ENCODE results near the gene TAGLN3. TPM values are rescaled to one million over a fixed set of nuclear protein-coding genes. Genes with fewer than 3 reads are reported as not detected.
A peak's percentile ranks its signal among the peaks of the same experiment; 100 is the strongest.

The TAGLN3 gene
- total and polyA plus RNA-seq, 4 experiments from 2014 or later: not detected

DNA sequence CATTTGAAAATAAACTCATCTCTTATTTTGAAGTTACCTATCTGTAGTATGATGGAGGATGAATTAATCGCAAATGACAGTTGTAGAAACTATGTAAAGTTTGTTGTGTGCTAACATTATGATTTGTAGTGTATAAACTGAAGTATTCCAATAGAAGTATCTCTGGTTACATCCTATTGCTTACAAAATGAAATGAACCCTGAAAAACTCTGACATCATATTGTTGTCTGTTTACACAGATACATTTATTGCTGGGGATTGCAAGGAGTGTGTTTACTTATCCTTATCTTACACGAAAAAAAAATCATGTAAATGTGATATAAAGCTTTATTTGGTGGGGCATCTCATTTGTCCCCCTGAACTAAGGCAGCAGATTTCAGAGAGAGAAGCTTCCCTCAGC lies 22.5 kb upstream of the TAGLN3 start:
- H3K4me3 Mint-ChIP-seq: no peak overlapping the region

GRCh38 chr3:111978583-111979433 lies 19.9 kb upstream of the TAGLN3 start, which contains the start of gene ABHD10:
Gene ABHD10, plus strand, starts transcription at chr3:111979026. Its CDS starts 36 bp downstream, at chr3:111979062.
- H3K4me1 Mint-ChIP-seq: peaks cover 27 to 49% (median 36%) of the 10 kb centered on the region in 4 donors
- peaks cover 3 to 14% of the 10 kb centered on the region in 2 donors for H3K36me3 Mint-ChIP-seq
- Histone ChIP-seq H3K27me3 (ENCODE audit: insufficient read depth, low read length) (no peaks in the 10 kb centered on the region), H3K36me3 (ENCODE audit: insufficient read depth, low read length) (no peaks in the 10 kb centered on the region), H3K27ac (ENCODE audit: low read depth, low read length) (peak within 1 kb of the TSS; percentile 80), H3K4me1 (ENCODE audit: insufficient read depth, low read length) (peaks cover 43% of the 10 kb centered on the region), H3K9me3 (ENCODE audit: control insufficient read depth in 1 of 2, low read length in 2 of 2) (no peaks in the 10 kb centered on the region), H3K4me3 (ENCODE audit: low read length in 2 of 2) (peak within 1 kb of the TSS; percentile 90 to 95)
- CTCF ChIA-PET (ENCODE audit: partially characterized antibody): interaction anchor here (0.6 to 5.3 kb wide), 18 partner anchors 10 to 909 kb away, joined by 3 to 55 read pairs (median 4); partner anchors contain the start of gene PHLDB2
- intact Hi-C loops (cut with micrococcal nuclease): loop anchor here (1.0 to 10.0 kb wide), 4 partner anchors 10 to 584 kb away; partner anchors contain the start of gene SLC35A5
- POLR2A ChIA-PET (ENCODE audit: partially characterized antibody): interaction anchor here (0.6 to 3.0 kb wide), 25 partner anchors 10 to 908 kb away, joined by 3 to 36 read pairs (median 5); partner anchors contain the start of genes ATG3, PHLDB2 and SLC35A5
- H3K27me3 Mint-ChIP-seq: no peaks in the 10 kb centered on the region
- no peaks in the 10 kb centered on the region for H3K9me3 Mint-ChIP-seq
- peak within 1 kb of the TSS; percentile 91 to 97 (median 95) for H3K27ac Mint-ChIP-seq
- H3K4me3 Mint-ChIP-seq: peak within 1 kb of the TSS; percentile 92 to 97 (median 92)
- peak; percentile 92 to 98 (median 96) for DNase-seq

More for the DNA sequence above, 22.5 kb upstream of the TAGLN3 start:
- H3K36me3 Mint-ChIP-seq: peaks cover 0 to 10% of the 10 kb centered on the region in 2 donors
- CTCF ChIA-PET (ENCODE audit: partially characterized antibody): interaction anchor here (0.9 to 4.8 kb wide), 3 partner anchors 8 to 259 kb away, joined by 3 to 29 read pairs (median 9); no protein-coding TSS in a partner anchor
- Histone ChIP-seq H3K4me3 (ENCODE audit: low read length in 2 of 2) (no peak overlapping the region), H3K27ac (ENCODE audit: low read depth, low read length) (no peak overlapping the region), H3K4me1 (ENCODE audit: insufficient read depth, low read length) (peaks cover 22% of the 10 kb centered on the region), H3K27me3 (ENCODE audit: insufficient read depth, low read length) (no peaks in the 10 kb centered on the region), H3K9me3 (ENCODE audit: control insufficient read depth in 1 of 2, low read length in 2 of 2) (no peaks in the 10 kb centered on the region), H3K36me3 (ENCODE audit: insufficient read depth, low read length) (no peaks in the 10 kb centered on the region)
- intact Hi-C loops (cut with micrococcal nuclease): loop anchor here (5.0 to 10.0 kb wide), 2 partner anchors 99 to 429 kb away; no protein-coding TSS in a partner anchor
- no peak for DNase-seq
- POLR2A ChIA-PET (ENCODE audit: partially characterized antibody): interaction anchor here (1.1 kb wide), 1 partner anchor 13 kb away, joined by 3 read pairs; no protein-coding TSS in a partner anchor
- H3K27ac Mint-ChIP-seq: no peak overlapping the region
- peaks cover 14 to 26% (median 20%) of the 10 kb centered on the region in 4 donors for H3K4me1 Mint-ChIP-seq
- no peaks in the 10 kb centered on the region for H3K9me3 Mint-ChIP-seq
- H3K27me3 Mint-ChIP-seq: no peaks in the 10 kb centered on the region

GRCh38 chr3:111979434-111980038 lies 19.2 kb upstream of the TAGLN3 start:
- intact Hi-C loops (cut with micrococcal nuclease): loop anchor here (1.0 to 10.0 kb wide), 5 partner anchors 10 to 905 kb away; partner anchors contain the start of genes NECTIN3 and SLC35A5
- H3K4me1 ChIP-seq (ENCODE audit: insufficient read depth, low read length): peaks cover 50% of the 10 kb centered on the region
- peak overlapping the region; percentile 90 to 95 for H3K4me3 ChIP-seq (ENCODE audit: low read length in 2 of 2)
- peak overlapping the region; percentile 80 for H3K27ac ChIP-seq (ENCODE audit: low read depth, low read length)
- peaks cover 3 to 15% of the 10 kb centered on the region in 2 donors for H3K36me3 Mint-ChIP-seq
- no peaks in the 10 kb centered on the region for H3K9me3 Mint-ChIP-seq
- ChIA-PET POLR2A (ENCODE audit: partially characterized antibody) (interaction anchor here (0.6 to 3.0 kb wide), 22 partner anchors 9 to 909 kb away, joined by 3 to 36 read pairs (median 5); partner anchors contain the start of genes ATG3, PHLDB2 and SLC35A5), CTCF (ENCODE audit: partially characterized antibody) (interaction anchor here (1.0 to 5.3 kb wide), 13 partner anchors 9 to 909 kb away, joined by 3 to 55 read pairs (median 5); partner anchors contain the start of gene PHLDB2)
- H3K9me3 ChIP-seq (ENCODE audit: control insufficient read depth in 1 of 2, low read length in 2 of 2): no peaks in the 10 kb centered on the region
- H3K27me3 ChIP-seq (ENCODE audit: insufficient read depth, low read length): no peaks in the 10 kb centered on the region
- peaks cover 31 to 56% (median 42%) of the 10 kb centered on the region in 4 donors for H3K4me1 Mint-ChIP-seq
- peak overlapping the region; percentile 92 to 97 (median 92) for H3K4me3 Mint-ChIP-seq
- H3K27ac Mint-ChIP-seq: peak overlapping the region; percentile 91 to 97 (median 95)
- H3K36me3 ChIP-seq (ENCODE audit: insufficient read depth, low read length): no peaks in the 10 kb centered on the region
- no peaks in the 10 kb centered on the region for H3K27me3 Mint-ChIP-seq
- DNase-seq: peak in 3 of 5 donors; percentile 16 to 35 (median 28)

DNA sequence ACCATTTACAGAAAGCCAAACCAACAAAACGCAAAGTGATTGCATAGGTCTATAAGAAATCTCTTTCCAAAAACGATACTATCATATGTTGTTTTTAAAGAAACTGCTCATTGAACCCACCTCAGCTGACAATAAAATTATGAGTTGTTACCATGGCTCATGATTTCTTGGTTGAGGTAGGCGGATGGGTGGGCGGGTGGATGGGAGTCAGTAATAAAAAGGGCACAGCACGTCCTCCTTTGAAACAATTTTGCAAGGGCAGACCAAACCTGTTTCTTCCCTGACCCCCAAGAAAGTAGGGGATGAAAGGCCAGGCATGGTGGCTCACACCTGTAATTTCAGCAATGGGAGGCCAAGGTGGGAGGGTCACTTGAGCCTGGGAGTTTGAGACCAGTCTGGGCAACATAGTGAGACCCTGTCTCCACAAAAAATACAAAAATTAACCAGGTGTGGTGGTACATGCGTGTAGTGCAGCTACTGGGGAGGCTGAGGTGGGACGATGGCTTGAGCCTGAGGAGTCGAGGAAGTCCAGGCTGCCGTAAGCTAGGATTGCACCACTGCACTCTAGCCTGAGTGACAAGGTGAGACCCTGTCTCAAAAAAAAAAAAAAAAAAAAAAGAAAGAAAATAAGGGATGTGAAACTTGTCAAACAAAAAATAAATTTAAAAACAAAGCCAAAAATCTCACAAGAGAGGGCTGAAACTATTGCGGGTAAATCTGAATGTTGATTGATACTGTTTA lies 17.8 kb upstream of the TAGLN3 start:
- intact Hi-C loops (cut with micrococcal nuclease): loop anchor here (10.0 kb wide), 1 partner anchor 906 kb away; the partner anchor contains the start of gene NECTIN3
- H3K27ac Mint-ChIP-seq: peak overlapping the region in 2 of 7 donors; percentile 37 to 43

GRCh38 chr3:111981457-111981763 lies 17.3 kb upstream of the TAGLN3 start:
- Mint-ChIP-seq H3K36me3 (peaks cover 9 to 24% of the 10 kb centered on the region in 2 donors), H3K27me3 (no peaks in the 10 kb centered on the region), H3K9me3 (no peaks in the 10 kb centered on the region), H3K27ac (no peak overlapping the region), H3K4me3 (peak overlapping the region in 5 of 8 donors; percentile 13 to 97 (median 47)), H3K4me1 (peaks cover 42 to 68% (median 56%) of the 10 kb centered on the region in 4 donors)
- ChIA-PET POLR2A (ENCODE audit: partially characterized antibody) (no interaction called here), CTCF (ENCODE audit: partially characterized antibody) (interaction anchor here (1.0 to 5.3 kb wide), 4 partner anchors 8 to 264 kb away, joined by 3 to 55 read pairs (median 8); no protein-coding TSS in a partner anchor)
- H3K4me3 ChIP-seq (ENCODE audit: low read length in 2 of 2): no peak overlapping the region
- intact Hi-C loops (cut with micrococcal nuclease): loop anchor here (10.0 kb wide), 1 partner anchor 907 kb away; the partner anchor contains the start of gene NECTIN3
- H3K27ac ChIP-seq (ENCODE audit: low read depth, low read length): no peak overlapping the region
- H3K9me3 ChIP-seq (ENCODE audit: control insufficient read depth in 1 of 2, low read length in 2 of 2): no peaks in the 10 kb centered on the region
- DNase-seq: no peak
- H3K4me1 ChIP-seq (ENCODE audit: insufficient read depth, low read length): peaks cover 60% of the 10 kb centered on the region
- no peaks in the 10 kb centered on the region for H3K36me3 ChIP-seq (ENCODE audit: insufficient read depth, low read length)
- H3K27me3 ChIP-seq (ENCODE audit: insufficient read depth, low read length): no peaks in the 10 kb centered on the region

More for the DNA sequence above, 17.8 kb upstream of the TAGLN3 start:
- Histone ChIP-seq H3K9me3 (ENCODE audit: control insufficient read depth in 1 of 2, low read length in 2 of 2) (no peaks in the 10 kb centered on the region), H3K27me3 (ENCODE audit: insufficient read depth, low read length) (no peaks in the 10 kb centered on the region), H3K36me3 (ENCODE audit: insufficient read depth, low read length) (no peaks in the 10 kb centered on the region), H3K4me3 (ENCODE audit: low read length in 2 of 2) (no peak overlapping the region), H3K27ac (ENCODE audit: low read depth, low read length) (no peak overlapping the region), H3K4me1 (ENCODE audit: insufficient read depth, low read length) (peaks cover 60% of the 10 kb centered on the region)
- no peak for DNase-seq
- Mint-ChIP-seq H3K36me3 (peaks cover 5 to 22% of the 10 kb centered on the region in 2 donors), H3K4me3 (peak overlapping the region; percentile 17 to 97 (median 92)), H3K4me1 (peaks cover 42 to 68% (median 54%) of the 10 kb centered on the region in 4 donors), H3K9me3 (no peaks in the 10 kb centered on the region), H3K27me3 (no peaks in the 10 kb centered on the region)
- ChIA-PET CTCF (ENCODE audit: partially characterized antibody) (interaction anchor here (2.0 to 5.3 kb wide), 5 partner anchors 8 to 264 kb away, joined by 7 to 55 read pairs (median 29); no protein-coding TSS in a partner anchor), POLR2A (ENCODE audit: partially characterized antibody) (interaction anchor here (1.1 kb wide), 2 partner anchors 10 to 312 kb away, joined by 3 read pairs; no protein-coding TSS in a partner anchor)

DNA sequence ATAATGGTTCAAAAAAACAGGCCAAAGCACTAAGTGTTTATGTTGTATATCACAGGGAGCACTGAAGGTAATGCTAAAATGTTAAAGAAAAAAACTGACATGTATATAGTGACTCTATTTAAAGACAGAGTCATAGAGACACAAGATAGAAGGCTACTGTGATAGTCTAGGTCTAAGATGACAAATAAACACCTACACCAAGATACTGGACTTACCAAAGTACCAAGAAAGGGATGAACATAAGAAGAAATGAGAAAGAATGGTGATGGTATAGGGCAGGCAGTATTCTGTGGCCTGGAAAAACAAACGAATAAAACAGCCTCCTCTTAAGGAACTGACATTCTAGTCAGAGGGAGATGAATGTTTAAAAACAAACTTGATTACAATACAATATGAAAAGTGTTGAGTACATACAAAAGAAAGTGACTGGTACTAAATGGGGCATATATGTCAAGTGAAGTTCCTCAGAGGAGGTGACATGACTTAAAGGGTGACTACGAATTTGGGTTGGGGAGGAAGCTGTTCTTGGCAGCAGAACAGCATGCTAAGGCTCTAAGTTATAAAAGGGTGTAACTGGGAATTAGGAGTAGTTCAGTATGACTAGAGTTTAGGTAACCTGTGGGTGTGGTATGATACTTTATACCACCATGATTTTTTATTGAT lies 14.0 kb upstream of the TAGLN3 start:
- Histone ChIP-seq H3K27me3 (ENCODE audit: insufficient read depth, low read length) (no peaks in the 10 kb centered on the region), H3K4me3 (ENCODE audit: low read length in 2 of 2) (no peak overlapping the region), H3K9me3 (ENCODE audit: control insufficient read depth in 1 of 2, low read length in 2 of 2) (no peaks in the 10 kb centered on the region), H3K36me3 (ENCODE audit: insufficient read depth, low read length) (peaks cover 11% of the 10 kb centered on the region), H3K4me1 (ENCODE audit: insufficient read depth, low read length) (peaks cover 56% of the 10 kb centered on the region), H3K27ac (ENCODE audit: low read depth, low read length) (no peak overlapping the region)
- Mint-ChIP-seq H3K4me3 (no peak overlapping the region), H3K27ac (peak overlapping the region in 6 of 7 donors; percentile 22 to 69 (median 56)), H3K4me1 (peaks cover 47 to 65% (median 57%) of the 10 kb centered on the region in 4 donors), H3K36me3 (peaks cover 27 to 41% of the 10 kb centered on the region in 2 donors), H3K9me3 (no peaks in the 10 kb centered on the region), H3K27me3 (no peaks in the 10 kb centered on the region)
- DNase-seq: no peak
- POLR2A ChIA-PET (ENCODE audit: partially characterized antibody): no interaction called here
- intact Hi-C loops (cut with micrococcal nuclease): loop anchor here (10.0 kb wide), 1 partner anchor 910 kb away; the partner anchor contains the start of gene NECTIN3
- CTCF ChIA-PET (ENCODE audit: partially characterized antibody): interaction anchor here (11.3 kb wide), 1 partner anchor 29 kb away, joined by 207 read pairs; no protein-coding TSS in a partner anchor
